Measurements from ENCODE around the gene KRTCAP2. TPM values are rescaled to one million over a fixed set of nuclear protein-coding genes. Genes with fewer than 3 reads are reported as not detected.

Gene KRTCAP2
- total and polyA plus RNA-seq, 10 of the 15 experiments (the other 5 are each of a cell fraction or from before 2014, with no cell fraction given) = 61.3 to 238 (median 141) TPM

DNA sequence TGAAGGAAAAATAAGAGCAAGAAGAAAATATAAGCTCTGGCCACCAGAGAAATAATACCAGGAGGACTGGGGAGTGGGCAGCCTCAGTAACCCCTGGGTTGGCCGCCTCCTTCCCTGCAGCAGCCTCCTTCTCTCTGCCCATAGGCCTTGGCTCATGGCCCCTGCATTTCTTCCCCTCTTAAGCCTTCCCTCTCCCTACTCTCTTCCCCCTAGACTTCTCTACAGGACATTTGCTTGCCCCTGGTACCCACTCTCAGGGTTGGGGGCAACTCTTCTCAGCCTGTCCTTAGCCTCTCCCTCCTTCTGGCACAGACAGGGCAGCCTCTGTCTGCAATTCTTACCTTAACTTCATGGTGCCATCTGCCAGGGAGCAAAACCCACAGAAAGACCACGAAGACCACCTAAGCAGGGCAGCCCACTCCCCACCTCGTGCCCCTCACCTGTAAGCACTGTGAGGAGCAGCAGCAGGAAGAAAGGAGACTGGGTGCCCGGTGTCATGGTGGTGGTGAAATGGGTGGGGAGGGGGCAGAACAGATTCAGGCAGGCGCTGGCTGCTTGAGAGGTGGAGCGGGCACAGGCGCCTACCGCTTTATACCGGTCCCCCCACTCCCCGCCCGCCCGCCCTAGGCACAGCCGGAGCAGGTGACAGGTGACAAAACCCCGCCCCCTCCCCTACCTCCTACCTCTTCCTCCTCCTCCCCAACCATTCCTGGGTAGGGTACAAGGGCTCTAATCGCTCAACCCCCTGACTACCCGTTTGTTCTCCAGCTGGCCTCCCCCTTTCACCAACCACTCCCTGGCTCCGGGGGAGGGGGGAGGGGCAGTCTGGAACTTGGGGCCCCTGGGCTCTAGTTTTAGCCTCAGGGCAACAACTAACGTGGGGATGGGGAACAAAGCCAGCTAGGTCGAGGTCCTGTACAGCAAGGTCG, 19.5 kb upstream of the KRTCAP2 start:
- no peaks in the 10 kb centered on the region for H3K27me3 ChIP-seq (replicated peaks in 1 of 2; ENCODE audit: control insufficient read depth in 2 of 2, insufficient read depth in 2 of 2, low read length in 1 of 2)
- peaks cover 16% of the 10 kb centered on the region for H3K4me1 ChIP-seq (ENCODE audit: control insufficient read depth, insufficient read depth, low read length)
- H3K4me3 ChIP-seq = peak overlapping the region; percentile 77; the same call in 1 of the 2 replicates
- peak overlapping the region; percentile 89; the same call in 1 of the 2 replicates for H3K4me2 ChIP-seq (ENCODE audit: control insufficient read depth, insufficient read depth)
- 26% methylated on average over 9 of the region's 20 CpGs for WGBS (ENCODE audit: insufficient coverage, insufficient replicate concordance, low lambda C conversion rate, missing lambda C conversion rate)
- POLR2A ChIA-PET = interaction anchor here (0.5 to 3.5 kb wide), 7 partner anchors 7 to 280 kb away, joined by 4 to 77 read pairs (median 23); partner anchors contain the start of genes KRTCAP2, MTX1, THBS3 and TRIM46
- RAD21 ChIA-PET (ENCODE audit: unreplicated experiment) = interaction anchor here (0.7 to 3.5 kb wide), 9 partner anchors 8 to 101 kb away, joined by 3 to 77 read pairs (median 13); partner anchors contain the start of genes KRTCAP2, MTX1 and THBS3
- FAIRE-seq (no peak), ATAC-seq (no peak), DNase-seq (ENCODE audit: low read depth, low spot score) (no peak)
- H3K9ac ChIP-seq (ENCODE audit: control insufficient read depth, insufficient read depth, low read length) = peak overlapping the region; percentile 58
- peak overlapping the region; percentile 85 for H2AFZ ChIP-seq (ENCODE audit: control insufficient read depth, low read depth, low read length)
- H3K27ac ChIP-seq (ENCODE audit: control insufficient read depth, insufficient read depth) = peak overlapping the region; percentile 22; the same call in 1 of the 2 replicates
- CTCF ChIA-PET = interaction anchor here (0.6 to 5.2 kb wide), 19 partner anchors 8 to 1407 kb away, joined by 3 to 244 read pairs (median 8); partner anchors contain the start of genes KRTCAP2, MTX1, SLC50A1 and THBS3
- no peak for TF ChIP-seq RCOR1 (conservative IDR thresholded peaks at IDR 0.05; ENCODE audit: low read depth, low read length)
- 0 out of 2 replicates have a peak, but pooled peaks have one; percentile 3 for TF ChIP-seq CHD2 (IDR thresholded peaks at IDR 0.05; ENCODE audit: borderline replicate concordance, low read depth, low read length)
- TF ChIP-seq HDGF (IDR thresholded peaks at IDR 0.05) = no peak
- TF ChIP-seq, protein P1, sequence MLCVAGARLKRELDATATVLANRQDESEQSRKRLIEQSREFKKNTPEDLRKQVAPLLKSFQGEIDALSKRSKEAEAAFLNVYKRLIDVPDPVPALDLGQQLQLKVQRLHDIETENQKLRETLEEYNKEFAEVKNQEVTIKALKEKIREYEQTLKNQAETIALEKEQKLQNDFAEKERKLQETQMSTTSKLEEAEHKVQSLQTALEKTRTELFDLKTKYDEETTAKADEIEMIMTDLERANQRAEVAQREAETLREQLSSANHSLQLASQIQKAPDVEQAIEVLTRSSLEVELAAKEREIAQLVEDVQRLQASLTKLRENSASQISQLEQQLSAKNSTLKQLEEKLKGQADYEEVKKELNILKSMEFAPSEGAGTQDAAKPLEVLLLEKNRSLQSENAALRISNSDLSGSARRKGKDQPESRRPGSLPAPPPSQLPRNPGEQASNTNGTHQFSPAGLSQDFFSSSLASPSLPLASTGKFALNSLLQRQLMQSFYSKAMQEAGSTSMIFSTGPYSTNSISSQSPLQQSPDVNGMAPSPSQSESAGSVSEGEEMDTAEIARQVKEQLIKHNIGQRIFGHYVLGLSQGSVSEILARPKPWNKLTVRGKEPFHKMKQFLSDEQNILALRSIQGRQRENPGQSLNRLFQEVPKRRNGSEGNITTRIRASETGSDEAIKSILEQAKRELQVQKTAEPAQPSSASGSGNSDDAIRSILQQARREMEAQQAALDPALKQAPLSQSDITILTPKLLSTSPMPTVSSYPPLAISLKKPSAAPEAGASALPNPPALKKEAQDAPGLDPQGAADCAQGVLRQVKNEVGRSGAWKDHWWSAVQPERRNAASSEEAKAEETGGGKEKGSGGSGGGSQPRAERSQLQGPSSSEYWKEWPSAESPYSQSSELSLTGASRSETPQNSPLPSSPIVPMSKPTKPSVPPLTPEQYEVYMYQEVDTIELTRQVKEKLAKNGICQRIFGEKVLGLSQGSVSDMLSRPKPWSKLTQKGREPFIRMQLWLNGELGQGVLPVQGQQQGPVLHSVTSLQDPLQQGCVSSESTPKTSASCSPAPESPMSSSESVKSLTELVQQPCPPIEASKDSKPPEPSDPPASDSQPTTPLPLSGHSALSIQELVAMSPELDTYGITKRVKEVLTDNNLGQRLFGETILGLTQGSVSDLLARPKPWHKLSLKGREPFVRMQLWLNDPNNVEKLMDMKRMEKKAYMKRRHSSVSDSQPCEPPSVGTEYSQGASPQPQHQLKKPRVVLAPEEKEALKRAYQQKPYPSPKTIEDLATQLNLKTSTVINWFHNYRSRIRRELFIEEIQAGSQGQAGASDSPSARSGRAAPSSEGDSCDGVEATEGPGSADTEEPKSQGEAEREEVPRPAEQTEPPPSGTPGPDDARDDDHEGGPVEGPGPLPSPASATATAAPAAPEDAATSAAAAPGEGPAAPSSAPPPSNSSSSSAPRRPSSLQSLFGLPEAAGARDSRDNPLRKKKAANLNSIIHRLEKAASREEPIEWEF (IDR thresholded peaks at IDR 0.05; ENCODE audit: insufficient replicate concordance, low read depth, low read length) = no peak
- no peaks in the 10 kb centered on the region for H3K79me2 ChIP-seq (ENCODE audit: control insufficient read depth, insufficient read depth, low read length)
- intact Hi-C loops (cut with micrococcal nuclease; ENCODE audit: unreplicated experiment) (no loop called here), in situ Hi-C loops (cut with MboI) (no loop called here)
- H3K9me3 ChIP-seq (replicated peaks; ENCODE audit: control insufficient read depth, insufficient read depth, low read length) = no peaks in the 10 kb centered on the region
- H3K36me3 ChIP-seq (ENCODE audit: control insufficient read depth in 2 of 2, insufficient read depth in 2 of 2, low read length in 1 of 2) = no peaks in the 10 kb centered on the region
- H4K20me1 ChIP-seq (ENCODE audit: control insufficient read depth, insufficient read depth) = no peaks in the 10 kb centered on the region
- SMC1A ChIA-PET (ENCODE audit: uncharacterized antibody, unreplicated experiment) = interaction anchor here (1.1 to 3.5 kb wide), 7 partner anchors 8 to 101 kb away, joined by 3 to 46 read pairs (median 5); partner anchors contain the start of genes KRTCAP2 and TRIM46
- BruUV-seq (replicated peaks) = no TSS peak

Data from GM12878 (cell line).